SK-N-SH (cell line): ENCODE data around the gene TMLHE. TPM values are rescaled to one million over a fixed set of nuclear protein-coding genes. Genes with fewer than 3 reads are reported as not detected.
"Not testable (repeated sequence)": the region's sequence is repeated elsewhere in the genome, so short reads cannot be mapped to it uniquely, and the experiment has no call there.

ENCODE experiments used
- CTCF ChIA-PET: fragments of 300-600, 350-600 bp; formaldehyde crosslinking; extraction: SDS; loops from one replicate; lab custom pipeline; 2021; lab: Yijun Ruan, JAX
- POLR2A ChIA-PET: fragments of 350-600 bp; sonication (Branson Sonifier 250); formaldehyde crosslinking; extraction: SDS; loops from one replicate; lab custom pipeline; 2020; ENCODE audit warnings: antibody characterized with exemption, inconsistent platforms; lab: Yijun Ruan, JAX
- DNase-seq: peaks from one replicate; pipeline ENCODE4 v3.0.0; 2012
- H2AFZ ChIP-seq: fragments of 200-600 bp; sonication (generic); 2 replicates; pipeline ENCODE4 v1.8.1; 2016; ENCODE audit warnings: antibody characterized with exemption, mild to moderate bottlenecking, low read depth
- H3F3A ChIP-seq: fragments of 200-600 bp; sonication (generic); replicated peaks from 2 replicates; pipeline ENCODE3; 2016; ENCODE audit warnings: antibody characterized with exemption, mild to moderate bottlenecking; ENCODE audit not compliant: insufficient read depth
- H3K27ac ChIP-seq, 2 experiments: fragments of 200-500 bp in 1 of 2; fragments of 200-600 bp in 1 of 2; sonication (Bioruptor generic) in 1 of 2; sonication (generic), shearing (Covaris generic) in 1 of 2; 2 replicates each; pipeline versions ENCODE4 v1.5.1 to v1.6.1; 2014 to 2016; ENCODE audit warnings: low read depth in 2 of 2, inconsistent platforms in 1 of 2, low read length in 1 of 2, mild to moderate bottlenecking in 1 of 2, mixed read lengths in 1 of 2
- H3K27me3 ChIP-seq: fragments of 200-600 bp; sonication (generic), shearing (Covaris generic); 2 replicates; pipeline ENCODE4 v1.6.1; 2016; ENCODE audit warnings: mixed run types; ENCODE audit not compliant: insufficient read depth
- H3K36me3 ChIP-seq, 2 experiments: fragments of 200-500 bp in 1 of 2; fragments of 200-600 bp in 1 of 2; sonication (Bioruptor generic) in 1 of 2; sonication (generic) in 1 of 2; replicated peaks in 1 of 2; 2 replicates each; pipeline versions ENCODE3 to v1.5.1; 2014 to 2016; ENCODE audit warnings: low read length in 1 of 2, mild to moderate bottlenecking in 1 of 2; ENCODE audit not compliant: insufficient read depth in 2 of 2, control insufficient read depth in 1 of 2
- H3K4me1 ChIP-seq, 2 experiments: fragments of 200-500 bp in 1 of 2; fragments of 200-600 bp in 1 of 2; sonication (Bioruptor generic) in 1 of 2; sonication (generic), shearing (Covaris generic) in 1 of 2; 2 replicates each; pipeline versions ENCODE4 v1.5.1 to v1.6.1; 2014 to 2016; ENCODE audit warnings: low read depth in 1 of 2, low read length in 1 of 2, mixed run types in 1 of 2; ENCODE audit not compliant: insufficient read depth in 2 of 2, control insufficient read depth in 1 of 2
- H3K4me2 ChIP-seq: fragments of 200-600 bp; sonication (generic), shearing (Covaris generic); 2 replicates; pipeline ENCODE4 v1.6.1; 2017; ENCODE audit warnings: mixed run types
- H3K4me3 ChIP-seq, 2 experiments: fragments of 200-500 bp in 1 of 2; fragments of 200-600 bp in 1 of 2; sonication (Bioruptor generic) in 1 of 2; sonication (generic), shearing (Covaris generic) in 1 of 2; 2 replicates each; pipeline versions ENCODE4 v1.5.1 to v1.8.1; 2014 to 2016; ENCODE audit warnings: low read depth in 2 of 2, inconsistent platforms in 1 of 2, low read length in 1 of 2, mild to moderate bottlenecking in 1 of 2, mixed read lengths in 1 of 2, moderate library complexity in 1 of 2
- H3K79me2 ChIP-seq: fragments of 200-600 bp; sonication (generic); 2 replicates; pipeline ENCODE4 v1.8.1; 2017; ENCODE audit warnings: mild to moderate bottlenecking; ENCODE audit not compliant: insufficient read depth
- H3K9ac ChIP-seq: fragments of 200-600 bp; sonication (generic); 2 replicates; pipeline ENCODE4 v1.6.1; 2017; ENCODE audit warnings: mixed run types
- H3K9me2 ChIP-seq: fragments of 200-600 bp; sonication (generic); 2 replicates; pipeline ENCODE4 v1.6.1; 2017; ENCODE audit warnings: mixed run types
- H3K9me3 ChIP-seq: fragments of 200-600 bp; sonication (generic); 2 replicates; pipeline ENCODE4 v1.6.1; 2017; ENCODE audit warnings: mixed run types, mild to moderate bottlenecking, moderate library complexity
- H4K20me1 ChIP-seq: fragments of 200-600 bp; sonication (generic); 2 replicates; pipeline ENCODE4 v1.6.1; 2017; ENCODE audit warnings: mild to moderate bottlenecking, mixed run types; ENCODE audit not compliant: insufficient read depth
- CHD2 ChIP-seq: fragments of 150-350 bp; IDR thresholded peaks from 2 replicates; pipeline ENCODE4 v1.6.1; 2018; ENCODE audit warnings: low read length; ENCODE audit not compliant: partially characterized antibody
- EP300 ChIP-seq, 2 experiments: IDR thresholded peaks; 2 replicates each; pipeline versions ENCODE4 v1.4.0 to v1.6.1; 2012; ENCODE audit warnings: borderline replicate concordance in 1 of 2, low read depth in 1 of 2, low read length in 1 of 2
- EZH2phosphoT487 ChIP-seq: fragments of 200-600 bp; sonication (generic); IDR thresholded peaks from 2 replicates; pipeline ENCODE4 v1.6.1; 2017; ENCODE audit warnings: low read depth, mixed run types, mild to moderate bottlenecking, antibody characterized with exemption, moderate library complexity, borderline replicate concordance
- FOSL2 ChIP-seq: IDR thresholded peaks from 2 replicates; pipeline ENCODE4 v1.4.0; 2012; ENCODE audit warnings: low read depth, mild to moderate bottlenecking, moderate library complexity, borderline replicate concordance
- FOXM1 ChIP-seq: IDR thresholded peaks from 2 replicates; pipeline ENCODE4 v1.4.0; 2012; ENCODE audit warnings: low read depth, mild to moderate bottlenecking
- GABPA ChIP-seq: IDR thresholded peaks from 2 replicates; pipeline ENCODE4 v1.4.0; 2012; ENCODE audit warnings: low read depth, mild to moderate bottlenecking
- GATA2 ChIP-seq: sonication (generic); formaldehyde crosslinking; IDR thresholded peaks from 2 replicates; pipeline ENCODE4 v1.5.0; 2020; ENCODE audit warnings: mild to moderate bottlenecking, missing genetic modification reagents
- MEF2A ChIP-seq: IDR thresholded peaks from 2 replicates; pipeline ENCODE4 v1.4.0; 2012; ENCODE audit warnings: low read depth, borderline replicate concordance
- NFIC ChIP-seq: IDR thresholded peaks from 2 replicates; pipeline ENCODE4 v1.4.0; 2012; ENCODE audit warnings: borderline replicate concordance
- RCOR1 ChIP-seq: fragments of 150-350 bp; IDR thresholded peaks from 2 replicates; pipeline ENCODE4 v1.6.1; 2017; ENCODE audit warnings: antibody characterized with exemption, low read length
- REST ChIP-seq: IDR thresholded peaks from 2 replicates; pipeline ENCODE4 v1.6.1; 2012; ENCODE audit warnings: mild to moderate bottlenecking, low read depth, low read length, moderate library complexity
- RFX5 ChIP-seq: IDR thresholded peaks from 2 replicates; pipeline ENCODE4 v1.6.1; 2012; ENCODE audit warnings: mild to moderate bottlenecking, improper control_type of control experiment, low read length
- SIN3A ChIP-seq: IDR thresholded peaks from 2 replicates; pipeline ENCODE4 v1.6.1; 2012; ENCODE audit warnings: low read depth, mild to moderate bottlenecking, low read length, moderate library complexity, borderline replicate concordance
- TCF12 ChIP-seq: IDR thresholded peaks from 2 replicates; pipeline ENCODE4 v1.4.0; 2012
- USF1 ChIP-seq: IDR thresholded peaks from 2 replicates; pipeline ENCODE4 v1.4.0; 2012; ENCODE audit warnings: low read depth, borderline replicate concordance
- WGBS: methylation state at CpG from one replicate; pipeline ENCODE4 v1.1.6; 2017; ENCODE audit warnings: low lambda C conversion rate; 5-methylcytosine and 5-hydroxymethylcytosine counted together
- polyA plus RNA-seq, 3 experiments: library from polyadenylated mRNA; depleted of rRNA; stranded (reverse); fragments of >200 nt; gene quantifications; 2 replicates each; pipeline ENCODE4 v1.2.3, GENCODE V29; 2012
- TF ChIP-seq, protein P1 (sequence below): IDR thresholded peaks from 2 replicates; pipeline ENCODE4; 2012
- TF ChIP-seq, protein P2 (sequence below): IDR thresholded peaks from 2 replicates; pipeline ENCODE4 v1.4.0; 2012; ENCODE audit warnings: low read depth

TMLHE gene
- polyA plus RNA-seq, 1 of the 3 experiments (the other 2 are of a cell fraction): 11.3 TPM

DNA sequence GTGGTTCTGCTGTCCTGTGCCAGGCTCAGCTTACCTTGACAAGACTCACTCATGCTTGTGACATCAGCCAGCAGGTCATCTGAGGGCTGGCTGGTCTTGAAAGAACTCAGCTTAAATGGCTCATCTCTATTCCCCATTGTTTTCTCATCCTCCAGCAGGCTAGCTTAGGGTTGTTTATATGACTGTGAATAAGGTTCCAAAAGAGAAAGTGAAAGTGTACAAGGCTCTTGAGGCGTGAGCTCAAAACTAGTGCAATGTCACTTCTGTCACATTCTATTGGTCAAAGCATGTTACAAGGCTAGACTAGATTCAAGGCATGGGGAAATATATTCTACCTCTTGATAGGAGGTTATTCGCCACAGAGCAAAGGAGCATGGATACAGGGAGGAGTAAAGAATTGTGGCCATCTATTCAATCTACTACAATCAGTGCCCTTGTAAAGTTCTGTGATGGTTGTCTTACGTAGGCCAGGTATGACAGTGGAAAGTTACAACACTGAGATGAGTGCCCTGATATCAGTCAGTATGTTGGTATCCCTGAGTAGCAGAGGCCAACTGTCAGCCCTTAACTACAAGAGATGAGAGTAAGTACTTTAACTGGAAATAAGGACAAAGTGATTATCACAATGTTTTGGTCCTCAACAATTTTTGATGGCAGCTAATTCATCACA, 19.8 kb upstream of the TMLHE start:
- H3K4me2 ChIP-seq: no peak overlapping the region

GRCh38 chrX:155620110-155620509, 7.4 kb upstream of the TMLHE start:
- H3K4me3 ChIP-seq, H3K27ac ChIP-seq, H3K4me1 ChIP-seq, H4K20me1 ChIP-seq, H3K79me2 ChIP-seq, H3K9ac ChIP-seq, H3K9me3 ChIP-seq, H3K9me2 ChIP-seq, POLR2A ChIA-PET, H3K27me3 ChIP-seq, H3F3A ChIP-seq, H3K36me3 ChIP-seq, H3K4me2 ChIP-seq, DNase-seq, H2AFZ ChIP-seq: not testable (repeated sequence)
- CTCF ChIA-PET: interaction anchor here (0.7 kb wide), 1 partner anchor 80 kb away, joined by 3 read pairs; no protein-coding TSS in a partner anchor

More for the DNA sequence above, 19.8 kb upstream of the TMLHE start:
- Histone ChIP-seq H3K27ac (no peak overlapping the region), H3K9me3 (no peaks in the 10 kb centered on the region), H3K27me3 (no peaks in the 10 kb centered on the region), H3K9me2 (no peaks in the 10 kb centered on the region), H3K4me3 (no peak overlapping the region), H3K4me1 (no peaks in the 10 kb centered on the region), H3F3A (no peaks in the 10 kb centered on the region), H3K79me2 (no peaks in the 10 kb centered on the region), H2AFZ (no peak overlapping the region), H4K20me1 (no peaks in the 10 kb centered on the region), H3K36me3 (no peaks in the 10 kb centered on the region), H3K9ac (no peak overlapping the region)
- CTCF ChIA-PET: interaction anchor here (1.1 kb wide), 1 partner anchor 21 kb away, joined by 3 read pairs; no protein-coding TSS in a partner anchor
- WGBS: 16% methylated on average over 3 of the region's 3 CpGs
- POLR2A ChIA-PET: no interaction called here
- TF ChIP-seq TCF12: no peak
- TF ChIP-seq USF1: no peak
- no peak for TF ChIP-seq RCOR1
- TF ChIP-seq EZH2phosphoT487: no peak
- no peak for TF ChIP-seq NFIC
- TF ChIP-seq EP300 (IDR thresholded peaks at IDR 0.05; ENCODE audit: borderline replicate concordance in 1 of 2, low read depth in 1 of 2, low read length in 1 of 2): no peak
- no peak for TF ChIP-seq GATA2 (CRISPR knock-in tag)
- TF ChIP-seq MEF2A: no peak
- no peak for TF ChIP-seq FOXM1
- no peak for TF ChIP-seq GABPA
- TF ChIP-seq, protein P1, sequence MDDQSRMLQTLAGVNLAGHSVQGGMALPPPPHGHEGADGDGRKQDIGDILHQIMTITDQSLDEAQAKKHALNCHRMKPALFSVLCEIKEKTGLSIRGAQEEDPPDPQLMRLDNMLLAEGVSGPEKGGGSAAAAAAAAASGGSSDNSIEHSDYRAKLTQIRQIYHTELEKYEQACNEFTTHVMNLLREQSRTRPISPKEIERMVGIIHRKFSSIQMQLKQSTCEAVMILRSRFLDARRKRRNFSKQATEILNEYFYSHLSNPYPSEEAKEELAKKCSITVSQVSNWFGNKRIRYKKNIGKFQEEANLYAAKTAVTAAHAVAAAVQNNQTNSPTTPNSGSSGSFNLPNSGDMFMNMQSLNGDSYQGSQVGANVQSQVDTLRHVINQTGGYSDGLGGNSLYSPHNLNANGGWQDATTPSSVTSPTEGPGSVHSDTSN: no peak
- TF ChIP-seq, protein P2, sequence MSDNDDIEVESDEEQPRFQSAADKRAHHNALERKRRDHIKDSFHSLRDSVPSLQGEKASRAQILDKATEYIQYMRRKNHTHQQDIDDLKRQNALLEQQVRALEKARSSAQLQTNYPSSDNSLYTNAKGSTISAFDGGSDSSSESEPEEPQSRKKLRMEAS: no peak
- TF ChIP-seq RFX5: no peak
- TF ChIP-seq CHD2: no peak
- TF ChIP-seq REST: no peak
- no peak for TF ChIP-seq SIN3A
- TF ChIP-seq FOSL2: no peak
- DNase-seq: no peak
